NB4 (cell line): ENCODE measurements around the gene NKAIN4.

Source experiments
- MYC ChIP-seq: IDR thresholded peaks from 2 replicates; pipeline ENCODE4 v1.6.1; 2011; ENCODE audit warnings: low read depth, low read length
- TF ChIP-seq, protein P1 (sequence below): IDR thresholded peaks from one replicate; pipeline ENCODE4 v1.5.1; 2012; ENCODE audit warnings: low read depth, low read length

DNA sequence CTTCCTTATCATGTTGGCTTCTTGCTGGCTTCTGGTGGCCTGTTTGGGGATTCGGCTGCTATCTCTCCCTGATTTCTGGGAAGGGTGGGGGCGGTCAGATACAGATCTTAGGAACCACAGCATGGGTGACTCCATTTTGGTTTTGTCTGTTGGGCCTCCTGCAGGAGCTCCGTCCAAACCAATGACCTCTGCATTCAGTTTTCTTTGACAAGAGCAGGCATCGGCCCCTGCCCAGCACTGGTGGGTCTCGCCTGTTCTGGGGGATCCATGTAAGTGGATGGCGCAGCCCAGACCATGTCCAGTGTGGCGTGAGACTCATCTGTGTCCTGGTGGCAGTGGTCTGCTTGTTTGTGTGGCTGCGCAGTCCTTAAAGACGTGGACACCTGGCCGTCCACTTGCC, 9.7 kb upstream of the NKAIN4 start:
- TF ChIP-seq, protein P1, sequence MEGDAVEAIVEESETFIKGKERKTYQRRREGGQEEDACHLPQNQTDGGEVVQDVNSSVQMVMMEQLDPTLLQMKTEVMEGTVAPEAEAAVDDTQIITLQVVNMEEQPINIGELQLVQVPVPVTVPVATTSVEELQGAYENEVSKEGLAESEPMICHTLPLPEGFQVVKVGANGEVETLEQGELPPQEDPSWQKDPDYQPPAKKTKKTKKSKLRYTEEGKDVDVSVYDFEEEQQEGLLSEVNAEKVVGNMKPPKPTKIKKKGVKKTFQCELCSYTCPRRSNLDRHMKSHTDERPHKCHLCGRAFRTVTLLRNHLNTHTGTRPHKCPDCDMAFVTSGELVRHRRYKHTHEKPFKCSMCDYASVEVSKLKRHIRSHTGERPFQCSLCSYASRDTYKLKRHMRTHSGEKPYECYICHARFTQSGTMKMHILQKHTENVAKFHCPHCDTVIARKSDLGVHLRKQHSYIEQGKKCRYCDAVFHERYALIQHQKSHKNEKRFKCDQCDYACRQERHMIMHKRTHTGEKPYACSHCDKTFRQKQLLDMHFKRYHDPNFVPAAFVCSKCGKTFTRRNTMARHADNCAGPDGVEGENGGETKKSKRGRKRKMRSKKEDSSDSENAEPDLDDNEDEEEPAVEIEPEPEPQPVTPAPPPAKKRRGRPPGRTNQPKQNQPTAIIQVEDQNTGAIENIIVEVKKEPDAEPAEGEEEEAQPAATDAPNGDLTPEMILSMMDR = no peak
- TF ChIP-seq MYC = no peak
